Astrocyte of the spinal cord (primary cell): ENCODE results near the gene COL13A1.

Experiments
- DNase-seq: peaks from one replicate; pipeline ENCODE4 v3.0.0; 2011; ENCODE audit warnings: low read depth, low spot score
- H3K4me3 ChIP-seq: 2 replicates; pipeline ENCODE4 v1.5.1; 2011; ENCODE audit warnings: low read depth, mild to moderate bottlenecking, low read length, moderate library complexity
- in situ Hi-C: cut with HindIII; loops from 2 replicates; pipeline ENCODE4 v1.10.0; 2017; ENCODE audit warnings: low sequenced_read_pairs
- TF ChIP-seq, protein P1 (sequence below): IDR thresholded peaks from 2 replicates; pipeline ENCODE4 v1.5.1; 2012; ENCODE audit warnings: low read depth, mild to moderate bottlenecking, low read length, inconsistent platforms

COL13A1 gene

DNA sequence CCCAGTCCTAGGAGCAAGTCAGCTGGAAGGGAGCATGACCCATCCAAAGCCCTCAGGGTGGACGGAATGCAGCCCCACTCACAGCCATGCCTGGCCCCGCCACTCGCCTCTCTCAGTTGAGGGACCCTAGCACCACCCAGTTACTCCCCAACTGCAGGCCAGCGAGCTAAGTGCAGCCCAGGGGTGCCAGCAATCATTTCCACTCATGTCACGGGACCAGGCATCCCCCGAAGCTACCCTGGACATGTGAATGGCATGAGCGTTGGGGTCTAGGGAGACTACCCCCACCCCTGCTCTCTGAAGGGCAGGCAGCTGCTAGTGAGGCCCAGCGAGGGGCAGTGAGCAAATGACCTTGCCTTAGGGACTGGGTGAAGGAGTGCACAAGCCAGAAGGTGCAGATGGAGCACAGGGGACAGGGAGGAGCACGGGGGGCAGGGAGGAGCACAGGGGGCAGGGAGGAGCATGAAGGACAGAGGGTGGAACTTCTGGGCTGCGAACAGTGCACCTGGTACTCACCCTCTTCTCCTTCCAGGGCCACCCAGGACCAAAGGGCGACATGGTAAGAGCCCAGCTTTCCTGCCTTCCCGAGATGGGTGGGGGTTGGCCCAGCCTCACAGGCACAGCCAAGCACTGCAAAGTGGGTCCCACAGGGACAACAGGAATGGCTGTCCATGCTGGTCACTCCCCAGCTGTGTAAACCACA is 87.3 kb downstream of the COL13A1 start:
- no peak overlapping the region for H3K4me3 ChIP-seq
- in situ Hi-C loops = no loop called here
- TF ChIP-seq, protein P1, sequence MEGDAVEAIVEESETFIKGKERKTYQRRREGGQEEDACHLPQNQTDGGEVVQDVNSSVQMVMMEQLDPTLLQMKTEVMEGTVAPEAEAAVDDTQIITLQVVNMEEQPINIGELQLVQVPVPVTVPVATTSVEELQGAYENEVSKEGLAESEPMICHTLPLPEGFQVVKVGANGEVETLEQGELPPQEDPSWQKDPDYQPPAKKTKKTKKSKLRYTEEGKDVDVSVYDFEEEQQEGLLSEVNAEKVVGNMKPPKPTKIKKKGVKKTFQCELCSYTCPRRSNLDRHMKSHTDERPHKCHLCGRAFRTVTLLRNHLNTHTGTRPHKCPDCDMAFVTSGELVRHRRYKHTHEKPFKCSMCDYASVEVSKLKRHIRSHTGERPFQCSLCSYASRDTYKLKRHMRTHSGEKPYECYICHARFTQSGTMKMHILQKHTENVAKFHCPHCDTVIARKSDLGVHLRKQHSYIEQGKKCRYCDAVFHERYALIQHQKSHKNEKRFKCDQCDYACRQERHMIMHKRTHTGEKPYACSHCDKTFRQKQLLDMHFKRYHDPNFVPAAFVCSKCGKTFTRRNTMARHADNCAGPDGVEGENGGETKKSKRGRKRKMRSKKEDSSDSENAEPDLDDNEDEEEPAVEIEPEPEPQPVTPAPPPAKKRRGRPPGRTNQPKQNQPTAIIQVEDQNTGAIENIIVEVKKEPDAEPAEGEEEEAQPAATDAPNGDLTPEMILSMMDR = no peak
- no peak for DNase-seq

DNA sequence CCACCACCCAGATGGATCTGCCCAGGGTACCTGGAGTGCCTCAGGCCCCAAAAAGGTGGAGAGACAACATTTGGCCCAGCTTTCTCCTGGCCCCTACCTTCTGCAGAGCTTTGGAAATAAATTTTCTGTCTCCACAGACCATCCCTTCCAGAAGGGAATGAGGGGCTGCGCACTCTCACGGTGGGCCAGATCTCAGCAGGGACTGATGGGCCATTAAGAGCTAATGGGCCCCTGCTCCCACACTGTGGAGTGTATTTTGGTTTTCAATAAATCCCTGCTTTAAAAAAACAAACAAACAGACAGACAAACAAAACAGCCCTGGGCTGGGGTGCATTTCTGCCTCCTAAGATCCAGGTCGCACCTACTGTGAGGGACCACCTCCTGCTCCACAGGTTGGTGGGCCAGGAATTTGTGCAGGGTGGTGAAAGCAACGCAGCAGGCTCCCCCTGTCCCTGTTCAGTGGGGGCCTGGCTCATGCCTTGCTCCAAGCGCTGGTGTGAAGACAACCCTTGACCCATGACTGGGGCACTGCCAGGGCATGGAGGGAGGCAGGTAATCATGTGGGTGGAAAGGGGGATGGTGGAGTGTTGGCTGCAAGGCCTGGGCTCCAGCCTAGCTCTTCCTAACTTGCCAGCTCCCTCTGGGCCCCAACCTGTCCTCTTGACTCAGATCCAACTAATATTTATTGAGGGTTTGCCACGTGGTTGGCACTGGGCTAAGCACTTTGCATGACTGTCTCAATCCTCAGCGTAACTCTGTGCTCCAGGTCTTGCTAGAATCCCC is 88.5 kb downstream of the COL13A1 start:
- TF ChIP-seq, protein P1 = no peak
- in situ Hi-C loops = no loop called here
- no peak overlapping the region for H3K4me3 ChIP-seq
- no peak for DNase-seq

DNA sequence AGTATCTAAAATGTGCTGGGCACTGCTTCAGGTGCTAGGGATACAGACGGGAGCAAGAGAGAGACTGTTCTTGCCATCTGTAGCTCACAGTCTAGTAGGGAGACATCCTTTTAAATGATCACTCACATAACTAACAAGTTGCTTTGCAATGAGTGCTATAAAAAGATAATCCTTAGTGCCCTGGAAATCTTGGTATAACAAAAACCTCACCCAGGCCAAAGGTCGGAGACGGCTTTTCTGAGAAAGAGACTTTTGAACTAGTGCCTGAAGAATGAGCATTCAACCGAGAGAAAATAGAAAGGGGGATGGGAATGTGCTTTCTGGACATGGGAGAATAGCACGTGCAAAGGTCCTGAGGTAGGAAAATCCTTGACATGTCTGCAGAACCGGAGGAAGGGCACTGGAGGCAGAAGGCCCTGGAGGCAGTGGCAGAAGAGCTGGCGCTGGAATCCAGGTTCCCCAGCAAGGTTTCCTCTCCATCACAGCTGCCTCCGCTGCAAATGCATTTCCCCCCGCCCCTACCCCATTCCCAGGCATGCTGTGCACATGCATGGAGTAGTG is 89.4 kb downstream of the COL13A1 start:
- in situ Hi-C loops = no loop called here
- TF ChIP-seq, protein P1 = no peak
- H3K4me3 ChIP-seq = no peak overlapping the region
- DNase-seq = no peak

DNA sequence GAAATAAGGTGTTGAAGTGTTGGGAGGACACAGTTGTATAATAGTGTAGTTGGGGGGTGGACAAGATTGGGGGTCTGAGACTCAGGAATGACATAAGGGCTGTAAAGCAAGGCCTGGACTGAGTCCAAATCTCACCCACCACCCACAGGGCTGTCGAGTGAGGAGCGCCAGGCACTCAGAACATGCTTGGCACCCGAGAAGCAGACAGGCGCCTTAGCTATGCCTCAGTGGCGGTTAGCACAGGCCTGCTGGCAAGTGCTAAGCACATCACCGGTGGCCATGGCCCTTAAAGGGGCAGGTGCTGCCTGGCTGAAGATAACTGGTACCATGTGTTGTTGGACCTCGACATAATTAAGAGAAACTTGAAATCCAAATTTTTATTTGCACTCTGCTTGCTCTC is 90.7 kb downstream of the COL13A1 start:
- in situ Hi-C loops = no loop called here
- TF ChIP-seq, protein P1 = no peak
- DNase-seq = no peak
- H3K4me3 ChIP-seq = no peak overlapping the region

DNA sequence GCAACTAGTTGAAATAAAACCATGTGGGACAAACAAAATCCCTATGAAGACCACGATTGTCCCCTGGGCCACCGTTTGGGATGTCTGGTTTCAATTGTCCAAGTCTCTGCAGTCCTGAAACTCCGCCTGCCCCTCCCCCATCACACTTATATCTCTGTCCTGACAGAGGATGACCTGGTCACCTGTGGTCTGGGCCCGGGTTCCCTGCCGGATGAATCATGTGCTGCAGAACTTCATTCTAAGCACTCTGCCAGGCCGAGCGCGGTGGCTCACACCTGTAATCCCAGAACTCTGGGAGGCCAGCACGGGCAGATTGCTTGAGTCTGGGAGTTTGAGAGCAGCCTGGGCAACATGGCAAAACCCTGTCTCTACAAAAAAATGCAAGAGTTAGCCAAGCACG is 91.1 kb downstream of the COL13A1 start:
- TF ChIP-seq, protein P1 = no peak
- H3K4me3 ChIP-seq = no peak overlapping the region
- in situ Hi-C loops = no loop called here
- no peak for DNase-seq

DNA sequence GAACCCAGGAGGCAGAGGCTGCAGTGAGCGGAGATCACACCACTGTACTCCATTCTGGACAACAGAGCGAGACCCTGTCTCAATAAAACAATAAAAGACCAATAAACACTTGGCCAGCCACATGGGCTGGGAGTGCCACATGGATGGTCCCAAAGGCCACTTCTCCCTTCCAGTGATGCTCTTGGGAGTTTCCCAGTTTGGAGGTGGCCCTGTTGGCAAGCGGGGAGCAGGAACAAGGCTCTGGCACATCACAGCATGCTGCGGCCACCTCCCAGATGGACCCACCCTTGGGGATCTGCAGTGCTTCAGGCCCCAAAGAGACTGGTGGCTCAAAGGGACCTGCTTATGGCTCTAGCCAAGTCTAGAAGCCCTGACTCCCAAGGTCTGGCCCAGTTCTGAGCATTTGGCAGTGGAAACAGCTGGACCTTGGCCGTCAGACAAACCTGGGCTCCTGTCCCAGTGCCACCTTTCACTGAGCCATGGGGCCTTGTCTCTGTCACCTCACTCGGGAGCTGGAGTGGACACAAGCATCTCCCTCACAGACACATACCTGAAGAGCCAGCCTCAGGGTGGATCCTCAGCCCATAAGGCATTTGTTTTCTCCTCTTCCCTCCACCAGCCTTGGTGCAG is 91.7 kb downstream of the COL13A1 start:
- in situ Hi-C loops = no loop called here
- TF ChIP-seq, protein P1 = no peak

More for the DNA sequence above, 91.7 kb downstream of the COL13A1 start:
- no peak overlapping the region for H3K4me3 ChIP-seq
- DNase-seq = no peak
